ENCODE measurements around the gene TNNT3.

GRCh38 chr11:1922481-1923081 is 3.1 kb downstream of the TNNT3 start:
- TF ChIP-seq, protein P1, sequence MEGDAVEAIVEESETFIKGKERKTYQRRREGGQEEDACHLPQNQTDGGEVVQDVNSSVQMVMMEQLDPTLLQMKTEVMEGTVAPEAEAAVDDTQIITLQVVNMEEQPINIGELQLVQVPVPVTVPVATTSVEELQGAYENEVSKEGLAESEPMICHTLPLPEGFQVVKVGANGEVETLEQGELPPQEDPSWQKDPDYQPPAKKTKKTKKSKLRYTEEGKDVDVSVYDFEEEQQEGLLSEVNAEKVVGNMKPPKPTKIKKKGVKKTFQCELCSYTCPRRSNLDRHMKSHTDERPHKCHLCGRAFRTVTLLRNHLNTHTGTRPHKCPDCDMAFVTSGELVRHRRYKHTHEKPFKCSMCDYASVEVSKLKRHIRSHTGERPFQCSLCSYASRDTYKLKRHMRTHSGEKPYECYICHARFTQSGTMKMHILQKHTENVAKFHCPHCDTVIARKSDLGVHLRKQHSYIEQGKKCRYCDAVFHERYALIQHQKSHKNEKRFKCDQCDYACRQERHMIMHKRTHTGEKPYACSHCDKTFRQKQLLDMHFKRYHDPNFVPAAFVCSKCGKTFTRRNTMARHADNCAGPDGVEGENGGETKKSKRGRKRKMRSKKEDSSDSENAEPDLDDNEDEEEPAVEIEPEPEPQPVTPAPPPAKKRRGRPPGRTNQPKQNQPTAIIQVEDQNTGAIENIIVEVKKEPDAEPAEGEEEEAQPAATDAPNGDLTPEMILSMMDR (IDR thresholded peaks at IDR 0.05), result no peak
- TF ChIP-seq POLR2A (IDR thresholded peaks at IDR 0.05), result no peak
